Panc1 (cell line): ENCODE data around the gene FBRS. TPM values are rescaled to one million over a fixed set of nuclear protein-coding genes. Genes with fewer than 3 reads are reported as not detected.
"Not testable (repeated sequence)": the region's sequence is repeated elsewhere in the genome, so short reads cannot be mapped to it uniquely, and the experiment has no call there.

Source experiments
- ATAC-seq: fragments of 200-7000 bp; cut with Tn5 transposase; 2 replicates; pipeline ENCODE4 v1.9.1; 2020; ENCODE audit warnings: mild to moderate bottlenecking, moderate library complexity
- BruUV-seq: library from RNA; stranded (reverse); fragments of 400-500 nt; replicated peaks from 2 replicates; lab custom pipeline; 2021; lab: Mats Ljungman, UMichigan
- CTCF ChIA-PET: fragments of 300-600 bp; sonication (Branson Sonifier 250); formaldehyde crosslinking; loops from one replicate; lab custom pipeline; 2022; ENCODE audit warnings: antibody characterized with exemption; lab: Charles Lee
- POLR2A ChIA-PET: fragments of 300-600 bp; sonication (Branson Sonifier 250); formaldehyde crosslinking; loops from one replicate; lab custom pipeline; 2022; ENCODE audit warnings: antibody characterized with exemption; lab: Charles Lee
- DNase-seq: peaks from one replicate; pipeline ENCODE4 v3.0.0-alpha.2; 2010; ENCODE audit warnings: low read depth, low spot score
- H3K27ac ChIP-seq: 2 replicates; pipeline ENCODE4 v1.5.1; 2011; ENCODE audit warnings: mild to moderate bottlenecking, low read length, inconsistent platforms
- H3K27me3 ChIP-seq: fragments of 200-500 bp; sonication (Bioruptor generic); 2 replicates; pipeline ENCODE4 v1.6.0; 2014; ENCODE audit warnings: low read length, inconsistent platforms; ENCODE audit not compliant: control insufficient read depth, insufficient read depth
- H3K36me3 ChIP-seq: fragments of 200-500 bp; sonication (Bioruptor generic); 2 replicates; pipeline ENCODE4 v1.5.1; 2014; ENCODE audit warnings: inconsistent platforms, mild to moderate bottlenecking, low read length, moderate library complexity; ENCODE audit not compliant: control insufficient read depth, insufficient read depth
- H3K4me1 ChIP-seq: 2 replicates; pipeline ENCODE4 v1.5.1; 2011; ENCODE audit warnings: inconsistent platforms, mild to moderate bottlenecking, low read length, moderate library complexity; ENCODE audit not compliant: control insufficient read depth, insufficient read depth
- H3K4me3 ChIP-seq, 2 experiments: 2 replicates each; pipeline ENCODE4 v1.5.1; 2011 to 2012; ENCODE audit warnings: low read depth in 2 of 2, low read length in 2 of 2, mild to moderate bottlenecking in 2 of 2, inconsistent platforms in 1 of 2, moderate library complexity in 1 of 2
- H3K9me3 ChIP-seq: fragments of 200-500 bp; sonication (Bioruptor generic); 2 replicates; pipeline ENCODE4 v1.5.1; 2014; ENCODE audit warnings: low read depth, mild to moderate bottlenecking, inconsistent platforms, low read length, moderate library complexity; ENCODE audit not compliant: control insufficient read depth, insufficient read depth
- CTCF ChIP-seq: fragments of 450-650 bp; IDR thresholded peaks from 2 replicates; pipeline ENCODE4 v1.5.1; 2017; ENCODE audit warnings: mild to moderate bottlenecking
- POLR2AphosphoS5 ChIP-seq: IDR thresholded peaks from 2 replicates; pipeline ENCODE4 v1.6.1; 2012; ENCODE audit warnings: mild to moderate bottlenecking, low read depth, low read length, moderate library complexity
- REST ChIP-seq, 2 experiments: IDR thresholded peaks; 2 replicates each; pipeline ENCODE4 v1.6.1; 2011 to 2012; ENCODE audit warnings: low read depth in 2 of 2, control low read depth in 1 of 2, low read length in 1 of 2, mild to moderate bottlenecking in 1 of 2, moderate library complexity in 1 of 2; ENCODE audit not compliant: insufficient read depth in 1 of 2
- SIN3A ChIP-seq: IDR thresholded peaks from 2 replicates; pipeline ENCODE4 v1.6.1; 2012; ENCODE audit warnings: low read depth, mild to moderate bottlenecking, low read length, moderate library complexity, borderline replicate concordance; ENCODE audit not compliant: insufficient read depth
- TCF7L2 ChIP-seq: IDR thresholded peaks from 2 replicates; pipeline ENCODE4 v1.6.1; 2011; ENCODE audit warnings: mild to moderate bottlenecking, low read depth, low read length, inconsistent platforms
- in situ Hi-C: cut with HindIII; loops from 2 replicates; pipeline ENCODE4 v1.10.0; 2016; ENCODE audit warnings: low sequenced_read_pairs, low pct_unique_long_range_greater_than_20kb
- intact Hi-C: fragments of 100-400 bp; cut with micrococcal nuclease; formaldehyde crosslinking; loops from one replicate; pipeline ENCODE4 v1.10.0; 2022; ENCODE audit not compliant: unreplicated experiment
- total RNA-seq: library from RNA; stranded (reverse); gene quantifications from one replicate; pipeline ENCODE4 v1.2.1, GENCODE V29; 2021; ENCODE audit not compliant: unreplicated experiment

Gene FBRS
- total RNA-seq, 1 experiment from 2014 or later: 103 TPM

GRCh38 chr16:30692396-30693064 lies 34.3 kb downstream of the FBRS start:
- TF ChIP-seq SIN3A: no peak
- TF ChIP-seq POLR2AphosphoS5: no peak
- TF ChIP-seq REST (IDR thresholded peaks at IDR 0.05; ENCODE audit: insufficient read depth in 1 of 2, low read depth in 2 of 2, low read length in 1 of 2): no peak
- TF ChIP-seq CTCF: no peak
- no peak for TF ChIP-seq TCF7L2
- Histone ChIP-seq H3K36me3 (no peaks in the 10 kb centered on the region), H3K27me3 (no peaks in the 10 kb centered on the region), H3K4me3 (no peak overlapping the region), H3K4me1 (peaks cover 7% of the 10 kb centered on the region; the same call in 1 of the 2 replicates), H3K27ac (no peak overlapping the region), H3K9me3 (no peaks in the 10 kb centered on the region)
- no peak for DNase-seq
- POLR2A ChIA-PET: interaction anchor here (0.6 kb wide), 1 partner anchor 51 kb away, joined by 6 read pairs; no protein-coding TSS in a partner anchor
- ATAC-seq: no peak
- no TSS peak for BruUV-seq
- in situ Hi-C loops (no loop called here), intact Hi-C loops (no loop called here)
- CTCF ChIA-PET: interaction anchor here (0.5 kb wide), 1 partner anchor 43 kb away, joined by 3 read pairs; no protein-coding TSS in a partner anchor

GRCh38 chr16:30694926-30695693 lies 36.9 kb downstream of the FBRS start:
- ATAC-seq: no peak
- Histone ChIP-seq H3K4me3 (no peak overlapping the region), H3K4me1 (peaks cover 10% of the 10 kb centered on the region; the same call in 1 of the 2 replicates), H3K36me3 (peaks cover 8% of the 10 kb centered on the region), H3K27ac (no peak overlapping the region), H3K27me3 (no peaks in the 10 kb centered on the region), H3K9me3 (no peaks in the 10 kb centered on the region)
- in situ Hi-C loops (no loop called here), intact Hi-C loops (no loop called here)
- no peak for DNase-seq
- CTCF ChIA-PET: interaction anchor here (0.7 to 1.2 kb wide), 4 partner anchors 10 to 557 kb away, joined by 3 to 11 read pairs (median 3); no protein-coding TSS in a partner anchor
- TF ChIP-seq TCF7L2: no peak
- TF ChIP-seq POLR2AphosphoS5: no peak
- TF ChIP-seq SIN3A: no peak
- no peak for TF ChIP-seq REST (IDR thresholded peaks at IDR 0.05; ENCODE audit: insufficient read depth in 1 of 2, low read depth in 2 of 2, low read length in 1 of 2)
- TF ChIP-seq CTCF: no peak
- POLR2A ChIA-PET: interaction anchor here (0.7 kb wide), 1 partner anchor 159 kb away, joined by 8 read pairs; no protein-coding TSS in a partner anchor
- no TSS peak for BruUV-seq

GRCh38 chr16:30696646-30697045 lies 38.4 kb downstream of the FBRS start:
- ATAC-seq, CTCF ChIA-PET, DNase-seq, intact Hi-C loops, H3K9me3 ChIP-seq, in situ Hi-C loops, H3K27ac ChIP-seq, H3K27me3 ChIP-seq, BruUV-seq, H3K4me3 ChIP-seq: not testable (repeated sequence)
- H3K36me3 ChIP-seq: peaks cover 15% of the 10 kb centered on the region
- H3K4me1 ChIP-seq: peaks cover 19% of the 10 kb centered on the region
- POLR2A ChIA-PET: interaction anchor here (1.4 kb wide), 1 partner anchor 38 kb away, joined by 5 read pairs; the partner anchor contains the start of gene FBRS
